MM.1S (cell line): ENCODE results near the gene ZFAND4.

Experiments
- CTCF ChIP-seq: fragments of 300-600 bp; sonication (generic); IDR thresholded peaks from 2 replicates; pipeline ENCODE4 v1.5.1; 2016; ENCODE audit warnings: antibody characterized with exemption, low read length, mixed read lengths
- EZH2 ChIP-seq: fragments of 300-600 bp; sonication (generic); optimal IDR thresholded peaks from 2 replicates; pipeline ENCODE3; 2017; ENCODE audit warnings: low read depth, mild to moderate bottlenecking, antibody characterized with exemption, low read length, mixed read lengths

GRCh38 chr10:45581582-45582385, 90.8 kb downstream of the ZFAND4 start:
- TF ChIP-seq CTCF (no peak), EZH2 (no peak)
